HG03159 (cell line): ENCODE data around the gene ELF4.
A peak's percentile ranks its signal among the peaks of the same experiment; 100 is the strongest.
"Not testable (repeated sequence)": the region's sequence is repeated elsewhere in the genome, so short reads cannot be mapped to it uniquely, and the experiment has no call there.

Experiments used
- ATAC-seq: cut with Tn5 transposase; IDR thresholded peaks from one replicate; pipeline ENCODE4 v1.9.1; 2021; ENCODE audit warnings: mild to moderate bottlenecking, moderate library complexity; ENCODE audit not compliant: unreplicated experiment

ELF4 gene

GRCh38 chrX:130115119-130115885 is 5.0 kb upstream of the ELF4 start:
- ATAC-seq = not testable (repeated sequence)

- ATAC-seq = no peak
Measured at GRCh38 chrX:130114141-130114588, 3.9 kb upstream of the ELF4 start.

DNA sequence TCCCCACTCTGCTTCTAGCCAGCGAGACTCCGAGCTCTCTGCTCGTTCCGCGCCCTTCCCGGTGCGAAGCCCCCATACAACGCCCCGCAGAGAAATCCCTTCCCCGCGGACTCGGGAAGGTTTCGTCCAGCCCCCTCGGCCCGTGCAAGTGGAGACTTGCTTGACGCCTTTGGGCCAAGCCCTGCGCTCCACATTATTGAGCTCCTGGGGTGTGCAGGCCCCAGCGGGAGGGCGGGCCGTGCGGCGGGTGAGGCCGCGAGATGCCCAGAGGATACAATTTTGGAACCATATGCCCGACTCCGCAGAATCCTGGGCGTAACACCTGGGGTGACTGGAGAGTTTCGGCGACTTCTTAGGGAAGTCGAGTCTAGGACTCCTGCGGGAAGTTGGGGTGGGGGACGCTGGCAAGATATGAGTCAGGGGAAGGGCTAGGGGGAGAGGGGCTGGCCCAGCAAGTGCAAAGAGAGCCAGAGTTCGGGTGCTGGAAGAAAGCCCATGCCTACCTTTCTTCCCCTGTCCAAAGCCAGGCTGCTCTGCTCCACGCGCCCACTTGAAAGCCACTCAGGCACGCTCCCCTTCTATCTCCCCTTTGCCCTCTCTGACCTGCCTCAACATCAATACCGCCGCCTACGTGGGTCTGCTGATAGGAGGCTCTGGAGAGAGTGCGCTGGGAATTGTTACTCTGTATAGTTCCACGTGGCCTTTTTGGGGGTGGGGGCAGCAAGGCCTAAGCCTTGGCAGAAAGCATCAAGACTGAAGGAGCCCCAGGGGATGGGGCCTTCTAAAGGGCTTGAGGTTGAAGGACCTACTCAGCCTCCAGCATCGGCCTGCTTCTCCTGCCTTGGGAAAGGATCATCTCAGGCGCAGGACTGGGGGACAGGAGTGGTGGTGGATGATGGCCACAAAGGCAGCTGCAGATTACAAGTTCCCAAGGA is 1.2 kb upstream of the ELF4 start:
- no peak for ATAC-seq

DNA sequence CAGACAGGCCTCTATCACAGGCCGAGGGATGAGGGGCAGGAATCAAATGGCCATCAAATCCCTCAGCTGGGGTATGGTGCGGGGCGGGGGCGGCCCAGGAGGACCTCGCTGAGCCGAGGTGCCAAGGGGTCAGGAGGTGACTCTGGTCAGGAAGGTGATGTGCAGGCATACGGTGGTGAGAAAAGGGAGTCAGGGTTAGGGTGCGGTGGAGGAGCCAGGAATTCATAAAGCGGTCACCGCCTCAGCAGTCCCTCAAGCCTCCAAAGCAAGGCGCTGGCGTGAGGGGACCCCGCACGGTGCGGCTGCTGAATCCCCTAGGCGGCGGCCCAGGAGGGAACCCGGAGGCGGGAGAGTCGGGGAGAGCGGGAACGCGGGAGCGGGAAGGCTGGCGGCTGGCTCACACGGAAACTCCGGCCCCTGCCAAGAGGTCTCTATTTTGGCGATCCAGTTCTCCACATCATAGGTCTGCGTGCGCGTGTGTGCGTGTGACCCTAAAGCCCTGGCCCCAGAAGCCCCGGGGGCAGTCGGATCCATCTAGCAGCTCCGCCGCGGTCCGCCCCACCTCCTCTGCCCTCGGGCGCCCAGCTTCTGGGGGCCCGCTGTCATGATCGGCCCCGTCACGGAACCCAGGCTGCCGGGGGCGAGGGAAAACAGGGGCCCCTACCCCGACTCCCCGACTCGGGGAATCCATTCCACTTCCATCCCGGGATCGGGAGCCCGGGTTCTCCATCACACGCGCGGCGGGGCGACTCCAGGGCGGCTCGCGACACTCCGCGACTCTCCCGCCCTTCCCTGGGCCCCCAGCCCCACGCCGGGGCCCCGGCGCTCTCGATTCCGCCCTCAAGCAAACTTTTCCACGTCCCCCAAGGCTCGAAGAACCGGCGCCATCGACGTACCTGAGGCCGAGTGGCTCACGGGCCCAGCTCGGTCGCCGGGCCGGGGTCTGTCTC is 593 bp downstream of the ELF4 start:
- ATAC-seq = peak; percentile 22

DNA sequence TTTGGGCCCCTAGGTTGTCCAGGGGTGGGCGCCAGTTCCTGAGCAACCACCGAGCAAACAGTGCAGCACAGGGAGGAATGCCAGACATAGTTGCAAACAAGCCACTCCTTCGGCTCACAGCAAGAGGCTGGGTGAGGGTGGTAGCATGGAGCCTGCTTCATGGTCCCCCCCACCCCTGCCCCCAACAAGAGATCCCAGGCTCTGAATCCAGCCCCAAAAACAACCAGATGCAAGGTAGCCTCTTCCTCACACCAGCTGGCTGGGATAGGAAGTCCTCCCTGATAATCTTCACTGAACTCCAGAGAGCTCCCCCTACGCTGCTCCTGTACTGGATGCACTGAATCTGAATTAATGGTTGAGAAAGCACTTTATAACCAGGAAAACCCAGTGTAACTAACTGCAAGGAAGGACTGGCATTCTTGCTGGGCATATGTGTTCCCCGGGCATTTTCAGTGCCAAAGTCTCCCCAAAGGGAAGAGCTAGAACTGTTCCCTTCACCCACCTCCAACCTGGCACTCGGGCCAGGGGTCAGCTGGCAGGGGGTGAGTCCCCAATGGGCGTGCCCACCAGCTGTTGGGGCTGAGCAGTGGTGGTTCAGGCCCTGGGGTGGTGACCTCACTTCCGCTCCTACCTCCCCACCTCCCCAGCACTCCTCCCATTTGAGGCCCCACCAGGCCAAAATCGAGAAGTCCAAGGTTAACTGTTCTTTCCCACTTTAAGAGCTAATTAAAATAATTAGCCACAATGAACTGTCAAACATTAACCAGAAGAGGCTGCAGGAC is 1.5 kb downstream of the ELF4 start:
- peak; percentile 55 for ATAC-seq

GRCh38 chrX:130106071-130106470 is 4.2 kb downstream of the ELF4 start:
- no peak for ATAC-seq

GRCh38 chrX:130105244-130105643 is 5.1 kb downstream of the ELF4 start:
- ATAC-seq = no peak

GRCh38 chrX:130103605-130104004 is 6.7 kb downstream of the ELF4 start:
- ATAC-seq = no peak

GRCh38 chrX:130100180-130100579 is 10.1 kb downstream of the ELF4 start:
- ATAC-seq = no peak

- no peak for ATAC-seq
Measured at GRCh38 chrX:130098210-130098552, 12.1 kb downstream of the ELF4 start.

DNA sequence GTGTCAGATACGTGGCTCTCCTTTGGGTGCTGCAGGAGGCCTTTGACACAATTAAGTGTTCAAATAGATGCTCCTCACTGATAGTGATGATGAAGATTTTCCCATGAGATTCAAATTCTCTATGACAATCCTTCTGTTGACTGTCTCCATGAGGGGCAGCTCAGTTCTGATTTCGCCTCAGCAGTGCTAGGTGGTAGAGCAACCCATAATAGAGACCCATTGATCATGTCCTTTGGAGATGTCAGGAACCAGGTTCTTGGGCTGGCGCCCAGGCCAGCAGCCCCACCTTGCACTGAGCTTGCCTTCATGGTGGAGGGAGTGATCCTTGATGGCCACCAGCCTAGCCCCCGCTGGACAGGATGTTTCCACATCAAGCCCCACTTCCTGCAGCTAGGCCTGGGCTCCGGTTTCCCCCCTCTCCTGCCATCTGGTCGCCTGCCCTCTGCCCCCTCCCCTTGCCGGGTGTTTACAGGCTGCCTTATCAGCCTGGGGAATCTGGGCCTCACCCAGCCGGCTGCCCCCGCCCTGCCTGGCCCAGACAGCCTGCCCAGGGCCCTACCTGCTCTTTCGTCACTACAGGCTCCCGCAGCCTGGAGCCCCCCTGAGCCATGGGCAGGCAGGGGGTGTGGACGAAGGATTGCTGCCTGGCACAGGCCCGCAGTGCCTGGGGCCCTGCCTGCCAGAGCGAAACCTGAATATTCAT is 12.6 kb downstream of the ELF4 start:
- ATAC-seq = no peak

DNA sequence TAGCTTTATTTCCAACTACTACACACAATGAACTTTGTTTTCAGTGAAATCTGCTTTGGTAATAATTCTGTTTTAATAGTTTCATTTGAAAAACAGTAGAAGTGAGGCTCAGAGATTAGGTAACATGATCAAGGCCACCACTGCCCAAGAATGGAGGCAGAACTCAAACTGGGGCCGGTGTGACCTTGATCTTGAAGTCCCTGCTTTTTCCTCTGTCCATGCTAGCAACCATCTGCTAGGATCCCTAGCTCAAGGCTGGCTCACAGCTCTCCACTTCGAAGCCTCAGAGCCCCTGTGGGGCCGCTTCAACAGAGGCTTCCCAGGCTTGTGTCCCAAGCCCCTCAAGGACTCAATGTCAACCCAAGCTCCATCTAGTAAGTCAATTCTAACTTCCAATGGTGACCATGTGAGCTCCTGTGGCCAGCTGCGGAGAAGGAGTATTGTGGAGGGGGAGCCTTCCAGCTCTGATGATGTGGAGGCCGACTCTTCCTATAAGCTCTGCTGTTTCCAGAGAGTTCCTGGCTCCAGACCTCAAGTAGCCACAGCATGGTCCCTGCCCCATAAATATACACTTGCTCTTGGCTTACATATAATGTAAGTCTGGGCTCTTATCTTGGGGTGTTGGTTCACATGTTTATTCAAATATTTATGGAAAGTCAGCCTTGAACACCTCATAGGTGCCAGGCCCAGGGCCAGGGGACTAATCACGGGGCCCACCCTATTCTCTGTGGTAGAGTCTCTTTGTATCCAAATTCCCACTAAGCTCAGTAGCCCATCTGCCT is 14.9 kb downstream of the ELF4 start:
- ATAC-seq = no peak

DNA sequence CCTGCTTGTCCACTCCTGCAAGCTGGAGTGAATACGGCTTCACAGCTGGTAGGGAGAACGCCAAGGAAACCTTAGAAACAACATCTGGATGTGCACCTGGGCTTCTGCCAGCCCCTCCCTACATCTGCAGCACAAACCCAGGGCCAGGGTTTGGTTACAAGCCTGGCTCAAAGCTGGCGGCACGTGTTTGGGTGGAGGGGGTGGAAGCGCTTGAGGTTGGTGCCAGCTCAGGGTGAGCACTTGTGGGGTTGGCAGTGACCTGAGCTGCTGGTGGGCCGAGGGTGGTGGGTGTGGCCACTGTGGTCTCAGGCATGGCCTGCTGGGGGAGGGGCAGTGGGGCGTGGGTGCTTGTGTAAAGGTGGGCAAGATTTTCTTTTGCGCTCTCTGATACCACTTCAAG is 15.6 kb downstream of the ELF4 start:
- ATAC-seq = no peak

- no peak for ATAC-seq
Measured at GRCh38 chrX:130093271-130093670, 17.0 kb downstream of the ELF4 start.

DNA sequence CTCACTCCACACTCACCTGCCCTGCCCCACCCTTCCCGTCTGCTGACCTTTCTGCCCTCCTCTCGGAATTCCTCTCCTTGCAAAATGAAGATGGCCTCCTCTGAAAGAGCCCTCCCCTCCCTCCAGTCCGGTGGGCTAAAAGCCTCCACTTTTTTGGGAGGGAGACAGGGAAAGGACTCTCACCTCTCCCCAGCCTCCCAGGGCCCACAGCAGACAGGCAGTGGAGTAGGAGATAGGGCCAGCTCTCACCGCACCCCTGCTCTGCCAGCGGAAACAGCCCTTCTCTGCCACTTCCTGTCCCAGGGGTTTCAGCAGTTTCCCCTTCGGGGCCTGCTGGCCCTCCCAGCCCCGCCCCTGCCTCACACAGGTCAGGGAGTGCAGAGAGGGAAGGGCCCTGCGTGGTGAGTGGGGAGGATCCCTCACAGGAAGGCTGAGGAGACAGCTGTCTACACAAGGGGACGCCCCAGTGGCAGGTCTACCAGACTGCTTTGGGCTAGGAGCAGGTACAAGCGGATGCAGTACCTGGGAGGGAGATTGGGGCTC is 18.2 kb downstream of the ELF4 start:
- peak; percentile 96 for ATAC-seq

DNA sequence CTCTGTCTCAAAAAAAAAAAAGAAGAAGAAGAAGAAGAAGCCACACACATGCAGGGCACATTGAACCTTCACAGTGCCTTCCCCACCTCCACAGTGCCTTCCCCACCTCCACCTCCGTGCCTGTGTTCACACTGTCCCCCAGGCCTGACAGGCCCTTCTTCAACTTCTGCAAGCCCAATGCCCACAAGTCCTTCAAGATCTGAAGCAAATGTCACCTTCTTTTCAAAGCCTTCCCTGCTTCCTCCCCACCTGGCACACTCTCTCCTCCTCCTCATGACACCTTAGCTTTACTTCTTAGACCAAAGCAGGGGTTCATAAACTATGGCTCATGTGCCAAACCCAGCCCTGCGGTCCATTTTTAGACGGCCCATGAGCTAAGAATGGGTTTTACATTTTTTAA is 19.9 kb downstream of the ELF4 start:
- ATAC-seq = no peak

GRCh38 chrX:130086447-130087206 is 23.7 kb downstream of the ELF4 start:
- peak; percentile 43 for ATAC-seq
